OCI-LY7 (cell line): ENCODE measurements around the gene ACKR2.

ENCODE experiments used
- CTCF ChIP-seq: fragments of 200-600 bp; sonication (generic); conservative IDR thresholded peaks from 2 replicates; pipeline ENCODE4 v1.5.1; 2014; ENCODE audit warnings: mild to moderate bottlenecking, antibody characterized with exemption, low read length, moderate library complexity, mixed read lengths
- EZH2phosphoT487 ChIP-seq: fragments of 200-600 bp; sonication (generic); IDR thresholded peaks from 2 replicates; pipeline ENCODE4 v1.6.1; 2018; ENCODE audit warnings: low read depth, borderline replicate concordance, mild to moderate bottlenecking, mixed run types, antibody characterized with exemption, low read length, moderate library complexity, mixed read lengths

- TF ChIP-seq CTCF (no peak), EZH2phosphoT487 (no peak)
Observed at GRCh38 chr3:42780398-42780797, 28.8 kb upstream of the ACKR2 start.
